Sigmoid colon (tissue), 4 donors: Measurements from ENCODE around the gene FAM124B.

Experiments
- CTCF ChIP-seq, 4 experiments: fragments of 450-650 bp in 3 of 4; fragments of 200-600 bp in 1 of 4; IDR thresholded peaks; one replicate each; pipeline ENCODE4 v1.5.1; 2016 to 2019; ENCODE audit warnings: antibody characterized with exemption in 4 of 4, mild to moderate bottlenecking in 3 of 4, moderate library complexity in 2 of 4
- POLR2A ChIP-seq, 2 donors: fragments of 450-650 bp; IDR thresholded peaks; one replicate each; pipeline ENCODE4 v1.6.1; 2016; ENCODE audit warnings: antibody characterized with exemption in 2 of 2, mild to moderate bottlenecking in 2 of 2, moderate library complexity in 2 of 2
- POLR2AphosphoS5 ChIP-seq, 4 donors: sonication (generic); formaldehyde crosslinking; IDR thresholded peaks; one replicate each; pipeline ENCODE4 v1.6.1; 2017; ENCODE audit warnings: antibody characterized with exemption in 4 of 4

GRCh38 chr2:224333726-224334482, 68.0 kb downstream of the FAM124B start:
- no peak for TF ChIP-seq POLR2AphosphoS5 (IDR thresholded peaks at IDR 0.05)
- no peak for TF ChIP-seq CTCF (IDR thresholded peaks at IDR 0.05)
- TF ChIP-seq POLR2A (IDR thresholded peaks at IDR 0.05): no peak
